Measurements from ENCODE around the gene EIF4E2.
"Not testable (repeated sequence)": the region's sequence is repeated elsewhere in the genome, so short reads cannot be mapped to it uniquely, and the experiment has no call there.

The EIF4E2 gene

GRCh38 chr2:232547991-232548390 lies 2.5 kb upstream of the EIF4E2 start:
- Histone ChIP-seq H3K4me1 (ENCODE audit: control insufficient read depth, insufficient read depth, low read length) (peaks cover 4% of the 10 kb centered on the region; the same call in 1 of the 2 replicates), H3K9me3 (ENCODE audit: control insufficient read depth, insufficient read depth, low read length) (no peaks in the 10 kb centered on the region), H3K9ac (ENCODE audit: low read depth, low read length) (no peak overlapping the region), H3K4me3 (ENCODE audit: low read depth, low read length) (no peak overlapping the region), H3K27me3 (ENCODE audit: control insufficient read depth, insufficient read depth, low read length) (no peaks in the 10 kb centered on the region), H3K36me3 (ENCODE audit: control insufficient read depth, insufficient read depth, low read length) (peaks cover 18% of the 10 kb centered on the region), H3K27ac (ENCODE audit: low read depth, low read length) (no peak overlapping the region)

- Histone ChIP-seq H3K4me3 (ENCODE audit: low read depth, low read length) (peak overlapping the region; percentile 98), H3K27me3 (ENCODE audit: control insufficient read depth, insufficient read depth, low read length) (no peaks in the 10 kb centered on the region), H3K27ac (ENCODE audit: low read depth, low read length) (peak overlapping the region; percentile 98), H3K9me3 (ENCODE audit: control insufficient read depth, insufficient read depth, low read length) (no peaks in the 10 kb centered on the region), H3K4me1 (ENCODE audit: control insufficient read depth, insufficient read depth, low read length) (peaks cover 4% of the 10 kb centered on the region; the same call in 1 of the 2 replicates), H3K9ac (ENCODE audit: low read depth, low read length) (peak overlapping the region; percentile 94), H3K36me3 (ENCODE audit: control insufficient read depth, insufficient read depth, low read length) (peaks cover 24% of the 10 kb centered on the region)
These were observed 685 bp upstream of the EIF4E2 start for GRCh38 chr2:232549655-232550353.

GRCh38 chr2:232551250-232551638 lies 755 bp downstream of the EIF4E2 start:
- Histone ChIP-seq H3K27ac (ENCODE audit: low read depth, low read length) (peak overlapping the region; percentile 98), H3K9ac (ENCODE audit: low read depth, low read length) (peak overlapping the region; percentile 90), H3K4me3 (ENCODE audit: low read depth, low read length) (peak overlapping the region; percentile 98), H3K36me3 (ENCODE audit: control insufficient read depth, insufficient read depth, low read length) (peaks cover 33% of the 10 kb centered on the region), H3K4me1 (ENCODE audit: control insufficient read depth, insufficient read depth, low read length) (peaks cover 4% of the 10 kb centered on the region; the same call in 1 of the 2 replicates), H3K27me3 (ENCODE audit: control insufficient read depth, insufficient read depth, low read length) (no peaks in the 10 kb centered on the region), H3K9me3 (ENCODE audit: control insufficient read depth, insufficient read depth, low read length) (no peaks in the 10 kb centered on the region)

- H3K9ac ChIP-seq (ENCODE audit: low read depth, low read length): 0 out of 2 replicates have a peak overlapping the region, but pooled peaks have one; percentile 90
- no peak overlapping the region for H3K27ac ChIP-seq (ENCODE audit: low read depth, low read length)
- peaks cover 39% of the 10 kb centered on the region for H3K36me3 ChIP-seq (ENCODE audit: control insufficient read depth, insufficient read depth, low read length)
- peak overlapping the region; percentile 98 for H3K4me3 ChIP-seq (ENCODE audit: low read depth, low read length)
- peaks cover 4% of the 10 kb centered on the region; the same call in 1 of the 2 replicates for H3K4me1 ChIP-seq (ENCODE audit: control insufficient read depth, insufficient read depth, low read length)
- no peaks in the 10 kb centered on the region for H3K9me3 ChIP-seq (ENCODE audit: control insufficient read depth, insufficient read depth, low read length)
- H3K27me3 ChIP-seq (ENCODE audit: control insufficient read depth, insufficient read depth, low read length): no peaks in the 10 kb centered on the region
These were observed 1.3 kb downstream of the EIF4E2 start for GRCh38 chr2:232551776-232552175.

GRCh38 chr2:232556426-232556825 lies 5.9 kb downstream of the EIF4E2 start:
- Histone ChIP-seq H3K4me1 (ENCODE audit: control insufficient read depth, insufficient read depth, low read length) (peaks cover 2% of the 10 kb centered on the region; the same call in 1 of the 2 replicates), H3K4me3 (ENCODE audit: low read depth, low read length) (no peak overlapping the region), H3K27me3 (ENCODE audit: control insufficient read depth, insufficient read depth, low read length) (no peaks in the 10 kb centered on the region), H3K27ac (ENCODE audit: low read depth, low read length) (no peak overlapping the region), H3K9ac (ENCODE audit: low read depth, low read length) (no peak overlapping the region), H3K36me3 (ENCODE audit: control insufficient read depth, insufficient read depth, low read length) (peaks cover 71% of the 10 kb centered on the region), H3K9me3 (ENCODE audit: control insufficient read depth, insufficient read depth, low read length) (no peaks in the 10 kb centered on the region)

GRCh38 chr2:232562515-232563151 lies 12.1 kb downstream of the EIF4E2 start:
- Histone ChIP-seq H3K4me1 (ENCODE audit: control insufficient read depth, insufficient read depth, low read length) (no peaks in the 10 kb centered on the region), H3K27ac (ENCODE audit: low read depth, low read length) (no peak overlapping the region), H3K9me3 (ENCODE audit: control insufficient read depth, insufficient read depth, low read length) (no peaks in the 10 kb centered on the region), H3K4me3 (ENCODE audit: low read depth, low read length) (no peak overlapping the region), H3K36me3 (ENCODE audit: control insufficient read depth, insufficient read depth, low read length) (peaks cover 90% of the 10 kb centered on the region), H3K27me3 (ENCODE audit: control insufficient read depth, insufficient read depth, low read length) (no peaks in the 10 kb centered on the region), H3K9ac (ENCODE audit: low read depth, low read length) (no peak overlapping the region)

- H3K4me1 ChIP-seq (ENCODE audit: control insufficient read depth, insufficient read depth, low read length): no peaks in the 10 kb centered on the region
- H3K27ac ChIP-seq (ENCODE audit: low read depth, low read length): no peak overlapping the region
- H3K4me3 ChIP-seq (ENCODE audit: low read depth, low read length): no peak overlapping the region
- no peak overlapping the region for H3K9ac ChIP-seq (ENCODE audit: low read depth, low read length)
- no peaks in the 10 kb centered on the region for H3K27me3 ChIP-seq (ENCODE audit: control insufficient read depth, insufficient read depth, low read length)
- H3K9me3 ChIP-seq (ENCODE audit: control insufficient read depth, insufficient read depth, low read length): no peaks in the 10 kb centered on the region
- peaks cover 92% of the 10 kb centered on the region for H3K36me3 ChIP-seq (ENCODE audit: control insufficient read depth, insufficient read depth, low read length)
These were observed 13.1 kb downstream of the EIF4E2 start for GRCh38 chr2:232563580-232563979.

- H3K9ac ChIP-seq (ENCODE audit: low read depth, low read length): no peak overlapping the region
- H3K36me3 ChIP-seq (ENCODE audit: control insufficient read depth, insufficient read depth, low read length): peaks cover 91% of the 10 kb centered on the region
- no peak overlapping the region for H3K4me3 ChIP-seq (ENCODE audit: low read depth, low read length)
- H3K27me3 ChIP-seq (ENCODE audit: control insufficient read depth, insufficient read depth, low read length): no peaks in the 10 kb centered on the region
- H3K9me3 ChIP-seq (ENCODE audit: control insufficient read depth, insufficient read depth, low read length): no peaks in the 10 kb centered on the region
- H3K4me1 ChIP-seq (ENCODE audit: control insufficient read depth, insufficient read depth, low read length): no peaks in the 10 kb centered on the region
- no peak overlapping the region for H3K27ac ChIP-seq (ENCODE audit: low read depth, low read length)
These were observed 17.2 kb downstream of the EIF4E2 start for GRCh38 chr2:232567721-232568120.

- H3K4me1 ChIP-seq (ENCODE audit: control insufficient read depth, insufficient read depth, low read length): no peaks in the 10 kb centered on the region
- H3K4me3 ChIP-seq (ENCODE audit: low read depth, low read length): no peak overlapping the region
- no peaks in the 10 kb centered on the region for H3K27me3 ChIP-seq (ENCODE audit: control insufficient read depth, insufficient read depth, low read length)
- H3K9me3 ChIP-seq (ENCODE audit: control insufficient read depth, insufficient read depth, low read length): no peaks in the 10 kb centered on the region
- peaks cover 92% of the 10 kb centered on the region for H3K36me3 ChIP-seq (ENCODE audit: control insufficient read depth, insufficient read depth, low read length)
- no peak overlapping the region for H3K27ac ChIP-seq (ENCODE audit: low read depth, low read length)
- no peak overlapping the region for H3K9ac ChIP-seq (ENCODE audit: low read depth, low read length)
These were observed 17.7 kb downstream of the EIF4E2 start for GRCh38 chr2:232568161-232568560.

- Histone ChIP-seq H3K4me3 (ENCODE audit: low read depth, low read length) (no peak overlapping the region), H3K4me1 (ENCODE audit: control insufficient read depth, insufficient read depth, low read length) (no peaks in the 10 kb centered on the region), H3K9ac (ENCODE audit: low read depth, low read length) (no peak overlapping the region), H3K36me3 (ENCODE audit: control insufficient read depth, insufficient read depth, low read length) (peaks cover 93% of the 10 kb centered on the region), H3K9me3 (ENCODE audit: control insufficient read depth, insufficient read depth, low read length) (no peaks in the 10 kb centered on the region), H3K27me3 (ENCODE audit: control insufficient read depth, insufficient read depth, low read length) (no peaks in the 10 kb centered on the region), H3K27ac (ENCODE audit: low read depth, low read length) (no peak overlapping the region)
These were observed 19.1 kb downstream of the EIF4E2 start for GRCh38 chr2:232569541-232569940.

- peaks cover 94% of the 10 kb centered on the region for H3K36me3 ChIP-seq (ENCODE audit: control insufficient read depth, insufficient read depth, low read length)
- not testable (repeated sequence) for H3K27ac ChIP-seq (ENCODE audit: low read depth, low read length); H3K9ac ChIP-seq (ENCODE audit: low read depth, low read length); H3K27me3 ChIP-seq (ENCODE audit: control insufficient read depth, insufficient read depth, low read length); H3K9me3 ChIP-seq (ENCODE audit: control insufficient read depth, insufficient read depth, low read length); H3K4me3 ChIP-seq (ENCODE audit: low read depth, low read length); H3K4me1 ChIP-seq (ENCODE audit: control insufficient read depth, insufficient read depth, low read length)
These were observed 20.0 kb downstream of the EIF4E2 start for GRCh38 chr2:232570481-232570880.

Data from HUES48 (cell line).